Right cardiac atrium (tissue), 5 donors: ENCODE measurements around the gene MTHFD1L. TPM values are rescaled to one million over a fixed set of nuclear protein-coding genes. Genes with fewer than 3 reads are reported as not detected.

Experiments used
- ATAC-seq, 2 donors: fragments of 200-7000 bp; cut with Tn5 transposase; one replicate each; pipeline versions ENCODE4 v1.8.0 to v1.9.1; 2020; ENCODE audit warnings: moderate library complexity in 2 of 2, mild to moderate bottlenecking in 1 of 2
- DNase-seq, 3 donors: peaks; one replicate each; pipeline ENCODE4 v3.0.0-alpha.2; 2020
- H3K27ac ChIP-seq: one replicate; pipeline ENCODE4 v1.5.1; 2013; ENCODE audit warnings: mild to moderate bottlenecking, low read length, control low read depth, moderate library complexity
- H3K27me3 ChIP-seq: one replicate; pipeline ENCODE4 v1.6.1; 2013; ENCODE audit not compliant: control insufficient read depth, insufficient read depth
- H3K4me1 ChIP-seq: one replicate; pipeline ENCODE4 v1.6.1; 2013; ENCODE audit warnings: low read length; ENCODE audit not compliant: control insufficient read depth, insufficient read depth
- H3K4me3 ChIP-seq: one replicate; pipeline ENCODE4 v1.5.1; 2013; ENCODE audit warnings: low read length, control low read depth
- H3K9me3 ChIP-seq: one replicate; pipeline ENCODE4 v1.6.1; 2013; ENCODE audit warnings: low read length; ENCODE audit not compliant: control insufficient read depth
- WGBS: extraction: QIAGEN DNeasy Blood & Tissue Kit; methylation state at CpG from one replicate; pipeline ENCODE4 v1.1.7; 2013; 5-methylcytosine and 5-hydroxymethylcytosine counted together
- intact Hi-C, 4 donors: fragments of 100-400 bp; cut with DNase I; formaldehyde crosslinking; loops; one replicate each; pipeline versions ENCODE4 v1.11.0 to v1.14.0; 2022 to 2023
- polyA plus RNA-seq: library from polyadenylated mRNA; stranded (reverse); fragments of 200-250 nt; gene quantifications from one replicate; pipeline ENCODE4 v1.2.3, GENCODE V29; 2013
- total RNA-seq, 4 donors: library from RNA; stranded (reverse); fragmentation: NEBNext Ultra II Directional; extraction: Animal tissue kit (Norgen Biotek cat#: 25700); gene quantifications; one replicate each; pipeline ENCODE4 v1.2.1, GENCODE V29; 2021
- donor health status: healthy with polysubstance abuse.
- donor health status: DM: no; HTN: yes; CAD: no.
- donor health status: DM: no; HTN: no; CAD: no.
- donor health status: DM: no; HTN: yes; CAD: no; lungs with severe emphysema.
- donor health status: DM: yes; HTN: yes; CAD: no.

MTHFD1L gene
- total and polyA plus RNA-seq, 5 donors: 2.4 to 18.2 (median 5.0) TPM

GRCh38 chr6:151018046-151018445 lies 152.5 kb downstream of the MTHFD1L start:
- no peaks in the 10 kb centered on the region for H3K27me3 ChIP-seq
- WGBS: 82% methylated on average over 8 of the region's 8 CpGs
- intact Hi-C loops: loop anchor here in 2 of 4 donors (10.0 kb wide), 2 partner anchors 123 to 227 kb away; no protein-coding TSS in a partner anchor
- no peaks in the 10 kb centered on the region for H3K9me3 ChIP-seq
- no peak overlapping the region for H3K27ac ChIP-seq
- no peaks in the 10 kb centered on the region for H3K4me1 ChIP-seq
- no peak overlapping the region for H3K4me3 ChIP-seq
- no peak for DNase-seq
- ATAC-seq: no peak

GRCh38 chr6:151018911-151019782 lies 153.6 kb downstream of the MTHFD1L start:
- H3K9me3 ChIP-seq: no peaks in the 10 kb centered on the region
- H3K4me3 ChIP-seq: no peak overlapping the region
- WGBS: 58% methylated on average over 7 of the region's 7 CpGs
- no peaks in the 10 kb centered on the region for H3K4me1 ChIP-seq
- intact Hi-C loops: loop anchor here in 2 of 4 donors (10.0 kb wide), 2 partner anchors 124 to 226 kb away; no protein-coding TSS in a partner anchor
- DNase-seq (no peak), ATAC-seq (no peak)
- H3K27me3 ChIP-seq: no peaks in the 10 kb centered on the region
- H3K27ac ChIP-seq: no peak overlapping the region

GRCh38 chr6:151021896-151022295 lies 156.4 kb downstream of the MTHFD1L start:
- Histone ChIP-seq H3K27me3 (no peaks in the 10 kb centered on the region), H3K4me1 (no peaks in the 10 kb centered on the region), H3K27ac (no peak overlapping the region), H3K9me3 (no peaks in the 10 kb centered on the region), H3K4me3 (no peak overlapping the region)
- intact Hi-C loops: loop anchor here in 1 of 4 donors (10.0 kb wide), 1 partner anchor 223 kb away; no protein-coding TSS in a partner anchor
- ATAC-seq (peak; percentile 25 to 44), DNase-seq (no peak)
- WGBS: 35% methylated on average over 4 of the region's 4 CpGs

- DNase-seq (no peak), ATAC-seq (no peak)
- intact Hi-C loops: loop anchor here in 1 of 4 donors (10.0 kb wide), 1 partner anchor 222 kb away; no protein-coding TSS in a partner anchor
- no peak overlapping the region for H3K4me3 ChIP-seq
- no peaks in the 10 kb centered on the region for H3K27me3 ChIP-seq
- H3K27ac ChIP-seq: no peak overlapping the region
- no peaks in the 10 kb centered on the region for H3K9me3 ChIP-seq
- 81% methylated on average over 3 of the region's 3 CpGs for whole genome bisulfite sequencing
- H3K4me1 ChIP-seq: no peaks in the 10 kb centered on the region
These were observed 157.0 kb downstream of the MTHFD1L start for GRCh38 chr6:151022492-151022891.

- no peaks in the 10 kb centered on the region for H3K9me3 ChIP-seq
- H3K4me3 ChIP-seq: no peak overlapping the region
- intact Hi-C loops: loop anchor here in 1 of 4 donors (10.0 kb wide), 1 partner anchor 221 kb away; no protein-coding TSS in a partner anchor
- no peak overlapping the region for H3K27ac ChIP-seq
- DNase-seq: no peak
- H3K27me3 ChIP-seq: no peaks in the 10 kb centered on the region
- WGBS: 95% methylated on average over 5 of the region's 5 CpGs
- H3K4me1 ChIP-seq: no peaks in the 10 kb centered on the region
- ATAC-seq: no peak
These were observed 157.8 kb downstream of the MTHFD1L start for GRCh38 chr6:151023342-151023741.

- WGBS: 79% methylated on average over 7 of the region's 7 CpGs
- Histone ChIP-seq H3K4me3 (no peak overlapping the region), H3K9me3 (no peaks in the 10 kb centered on the region), H3K27ac (no peak overlapping the region), H3K27me3 (no peaks in the 10 kb centered on the region), H3K4me1 (no peaks in the 10 kb centered on the region)
- DNase-seq (no peak), ATAC-seq (peak in 1 of 2 donors; percentile 46)
- intact Hi-C loops: loop anchor here in 1 of 4 donors (10.0 kb wide), 1 partner anchor 220 kb away; no protein-coding TSS in a partner anchor
These were observed 159.1 kb downstream of the MTHFD1L start for GRCh38 chr6:151024597-151024996.

GRCh38 chr6:151025076-151025475 lies 159.6 kb downstream of the MTHFD1L start:
- H3K4me1 ChIP-seq: no peaks in the 10 kb centered on the region
- 89% methylated on average over 16 of the region's 16 CpGs for WGBS
- H3K4me3 ChIP-seq: no peak overlapping the region
- no peak overlapping the region for H3K27ac ChIP-seq
- H3K27me3 ChIP-seq: no peaks in the 10 kb centered on the region
- no peak for DNase-seq
- H3K9me3 ChIP-seq: no peaks in the 10 kb centered on the region
- ATAC-seq: peak in 1 of 2 donors; percentile 30
- intact Hi-C loops: loop anchor here in 1 of 4 donors (10.0 kb wide), 1 partner anchor 220 kb away; no protein-coding TSS in a partner anchor

GRCh38 chr6:151026041-151026663 lies 160.7 kb downstream of the MTHFD1L start:
- Histone ChIP-seq H3K9me3 (no peaks in the 10 kb centered on the region), H3K27ac (no peak overlapping the region), H3K27me3 (no peaks in the 10 kb centered on the region), H3K4me1 (no peaks in the 10 kb centered on the region), H3K4me3 (no peak overlapping the region)
- ATAC-seq (no peak), DNase-seq (no peak)
- intact Hi-C loops: loop anchor here in 1 of 4 donors (10.0 kb wide), 1 partner anchor 219 kb away; no protein-coding TSS in a partner anchor
- WGBS: 76% methylated on average over 4 of the region's 4 CpGs

- DNase-seq: no peak
- Histone ChIP-seq H3K27ac (no peak overlapping the region), H3K9me3 (no peaks in the 10 kb centered on the region), H3K4me3 (no peak overlapping the region), H3K4me1 (no peaks in the 10 kb centered on the region), H3K27me3 (no peaks in the 10 kb centered on the region)
- 83% methylated on average over 1 of the region's 1 CpG for WGBS
- intact Hi-C loops: loop anchor here in 1 of 4 donors (10.0 kb wide), 1 partner anchor 217 kb away; no protein-coding TSS in a partner anchor
- no peak for ATAC-seq
These were observed 161.8 kb downstream of the MTHFD1L start for GRCh38 chr6:151027295-151027747.

- intact Hi-C loops: loop anchor here in 1 of 4 donors (10.0 kb wide), 1 partner anchor 217 kb away; no protein-coding TSS in a partner anchor
- 95% methylated on average over 15 of the region's 15 CpGs for WGBS
- DNase-seq (no peak), ATAC-seq (no peak)
- H3K4me3 ChIP-seq: no peak overlapping the region
- no peak overlapping the region for H3K27ac ChIP-seq
- no peaks in the 10 kb centered on the region for H3K9me3 ChIP-seq
- H3K4me1 ChIP-seq: no peaks in the 10 kb centered on the region
- H3K27me3 ChIP-seq: no peaks in the 10 kb centered on the region
These were observed 162.7 kb downstream of the MTHFD1L start for GRCh38 chr6:151027936-151028838.
